IMR-90 (cell line): ENCODE measurements around the gene AFTPH. TPM values are rescaled to one million over a fixed set of nuclear protein-coding genes. Genes with fewer than 3 reads are reported as not detected.

Experiments
- ATAC-seq: fragments of 200-7000 bp; cut with Tn5 transposase; 2 replicates; pipeline ENCODE4 v1.9.1; 2020; ENCODE audit warnings: low read depth, mild to moderate bottlenecking, moderate library complexity
- BruUV-seq: library from RNA; stranded (reverse); fragments of 400-500 nt; replicated peaks from 2 replicates; lab custom pipeline; 2021; lab: Mats Ljungman, UMichigan
- CTCF ChIA-PET: fragments of 300-600 bp; formaldehyde crosslinking; extraction: SDS; loops from one replicate; lab custom pipeline; 2021; ENCODE audit warnings: antibody characterized with exemption; lab: Yijun Ruan, JAX
- POLR2A ChIA-PET: fragments of 300-600 bp; sonication (Branson Sonifier 250); formaldehyde crosslinking; loops from one replicate; lab custom pipeline; 2022; ENCODE audit warnings: antibody characterized with exemption; ENCODE audit not compliant: unreplicated experiment; lab: Charles Lee
- DNase-seq: peaks from one replicate; pipeline ENCODE4 v3.0.0; 2013
- H2AFZ ChIP-seq: replicated peaks from 2 replicates; pipeline ENCODE3; 2013; ENCODE audit warnings: low read length, mild to moderate bottlenecking; ENCODE audit not compliant: poor library complexity
- H2AK5ac ChIP-seq: 2 replicates; pipeline ENCODE4 v1.6.1; 2013; ENCODE audit warnings: low read depth, low read length, inconsistent platforms
- H2AK9ac ChIP-seq: replicated peaks from 2 replicates; pipeline ENCODE3; 2013; ENCODE audit warnings: mild to moderate bottlenecking, low read depth, low read length, moderate library complexity; ENCODE audit not compliant: poor library complexity
- H2BK120ac ChIP-seq: 2 replicates; pipeline ENCODE4 v1.6.1; 2013; ENCODE audit warnings: low read depth, low read length, inconsistent platforms
- H2BK15ac ChIP-seq: 3 replicates; pipeline ENCODE4 v1.6.1; 2013; ENCODE audit warnings: low read depth, low read length, inconsistent platforms
- H2BK20ac ChIP-seq: 2 replicates; pipeline ENCODE4 v1.6.1; 2013; ENCODE audit warnings: low read depth, mild to moderate bottlenecking, inconsistent platforms, low read length, moderate library complexity
- H2BK5ac ChIP-seq: 2 replicates; pipeline ENCODE4 v1.6.1; 2013; ENCODE audit warnings: mild to moderate bottlenecking, low read depth, low read length, inconsistent platforms; ENCODE audit not compliant: poor library complexity, severe bottlenecking
- H3K14ac ChIP-seq: replicated peaks from 2 replicates; pipeline ENCODE4 v1.6.1; 2013; ENCODE audit warnings: low read depth, low read length, inconsistent platforms
- H3K18ac ChIP-seq: 2 replicates; pipeline ENCODE4 v1.6.1; 2013; ENCODE audit warnings: low read depth, low read length, control low read depth
- H3K23ac ChIP-seq: 2 replicates; pipeline ENCODE4 v1.6.1; 2013; ENCODE audit warnings: low read depth, low read length, inconsistent platforms
- H3K27ac ChIP-seq: 2 replicates; pipeline ENCODE4 v1.5.1; 2013; ENCODE audit warnings: mild to moderate bottlenecking, control low read depth, low read length; ENCODE audit not compliant: insufficient read depth
- H3K27me3 ChIP-seq: 2 replicates; pipeline ENCODE4 v1.6.1; 2013; ENCODE audit warnings: low read length; ENCODE audit not compliant: control insufficient read depth, insufficient read depth
- H3K36me3 ChIP-seq: 2 replicates; pipeline ENCODE4 v1.6.1; 2013; ENCODE audit warnings: low read length, mixed read lengths; ENCODE audit not compliant: control insufficient read depth, insufficient read depth
- H3K4ac ChIP-seq: 2 replicates; pipeline ENCODE4 v1.6.1; 2013; ENCODE audit warnings: low read depth, low read length, inconsistent platforms
- H3K4me1 ChIP-seq: 2 replicates; pipeline ENCODE4 v1.6.1; 2013; ENCODE audit warnings: low read length, mixed read lengths; ENCODE audit not compliant: control insufficient read depth, insufficient read depth
- H3K4me2 ChIP-seq: 2 replicates; pipeline ENCODE4 v1.6.1; 2013; ENCODE audit warnings: low read depth, mild to moderate bottlenecking, control low read depth, low read length, moderate library complexity
- H3K4me3 ChIP-seq: 2 replicates; pipeline ENCODE4 v1.5.1; 2013; ENCODE audit warnings: low read depth, mild to moderate bottlenecking, control low read depth, low read length, moderate library complexity; ENCODE audit not compliant: insufficient read depth
- H3K56ac ChIP-seq: 2 replicates; pipeline ENCODE4 v1.6.1; 2013; ENCODE audit warnings: low read length, inconsistent platforms; ENCODE audit not compliant: insufficient read depth; ENCODE audit errors: extremely low read depth
- H3K79me1 ChIP-seq, 2 experiments: 2 replicates each; pipeline ENCODE4 v1.6.1; 2013; ENCODE audit warnings: low read length in 2 of 2, inconsistent platforms in 1 of 2, low read depth in 1 of 2
- H3K9ac ChIP-seq: 2 replicates; pipeline ENCODE4 v1.6.1; 2013; ENCODE audit warnings: low read depth, low read length, control low read depth
- H3K9me1 ChIP-seq: 2 replicates; pipeline ENCODE4 v1.6.1; 2013; ENCODE audit warnings: low read length, inconsistent platforms; ENCODE audit not compliant: insufficient read depth
- H3K9me3 ChIP-seq: 2 replicates; pipeline ENCODE4 v1.6.1; 2013; ENCODE audit warnings: low read length; ENCODE audit not compliant: control insufficient read depth, insufficient read depth
- H4K20me1 ChIP-seq: 2 replicates; pipeline ENCODE4 v1.6.1; 2013; ENCODE audit warnings: low read length, inconsistent platforms; ENCODE audit not compliant: insufficient read depth
- H4K5ac ChIP-seq: 2 replicates; pipeline ENCODE4 v1.6.1; 2013; ENCODE audit warnings: mild to moderate bottlenecking, low read depth, low read length, control low read depth
- H4K8ac ChIP-seq, 2 experiments: 2 replicates each; pipeline ENCODE4 v1.6.1; 2013; ENCODE audit warnings: low read depth in 2 of 2, low read length in 2 of 2, control low read depth in 1 of 2, inconsistent platforms in 1 of 2
- H4K91ac ChIP-seq: 2 replicates; pipeline ENCODE4 v1.6.1; 2013; ENCODE audit warnings: low read depth, low read length, inconsistent platforms; ENCODE audit not compliant: insufficient read depth
- BHLHE40 ChIP-seq: fragments of 150-350 bp; IDR thresholded peaks from 2 replicates; pipeline ENCODE4 v1.6.1; 2016; ENCODE audit warnings: mild to moderate bottlenecking, low read depth, low read length
- CEBPB ChIP-seq: IDR thresholded peaks from 2 replicates; pipeline ENCODE4 v1.6.1; 2012; ENCODE audit warnings: low read depth, low read length, improper control_type of control experiment
- CTCF ChIP-seq: conservative IDR thresholded peaks from 2 replicates; pipeline ENCODE4 v1.5.1; 2012; ENCODE audit warnings: mild to moderate bottlenecking, low read depth, low read length, improper control_type of control experiment
- ELK1 ChIP-seq: fragments of 150-350 bp; IDR thresholded peaks from 2 replicates; pipeline ENCODE4 v1.6.1; 2016; ENCODE audit warnings: low read depth, mild to moderate bottlenecking, low read length, moderate library complexity, borderline replicate concordance
- FOS ChIP-seq: fragments of 150-350 bp; IDR thresholded peaks from 2 replicates; pipeline ENCODE4 v1.6.1; 2016; ENCODE audit warnings: low read depth, low read length
- MAFK ChIP-seq: IDR thresholded peaks from 2 replicates; pipeline ENCODE4 v1.6.1; 2012; ENCODE audit warnings: low read depth, low read length, improper control_type of control experiment
- MAZ ChIP-seq: IDR thresholded peaks from 2 replicates; pipeline ENCODE4 v1.6.1; 2012; ENCODE audit warnings: low read depth, mild to moderate bottlenecking, low read length, improper control_type of control experiment, moderate library complexity, borderline replicate concordance
- MXI1 ChIP-seq: IDR thresholded peaks from 2 replicates; pipeline ENCODE4 v1.6.1; 2012; ENCODE audit warnings: low read depth, mild to moderate bottlenecking, low read length, moderate library complexity, borderline replicate concordance
- NFE2L2 ChIP-seq: fragments of 150-350 bp; IDR thresholded peaks from 2 replicates; pipeline ENCODE4 v1.6.1; 2016; ENCODE audit warnings: low read depth, mild to moderate bottlenecking, low read length
- POLR2A ChIP-seq: IDR thresholded peaks from 2 replicates; pipeline ENCODE4 v1.6.1; 2012; ENCODE audit warnings: mild to moderate bottlenecking, low read depth, low read length
- RAD21 ChIP-seq: IDR thresholded peaks from 2 replicates; pipeline ENCODE4 v1.6.1; 2012; ENCODE audit warnings: low read length, improper control_type of control experiment
- RCOR1 ChIP-seq: IDR thresholded peaks from 2 replicates; pipeline ENCODE4 v1.6.1; 2012; ENCODE audit warnings: mild to moderate bottlenecking, low read length, improper control_type of control experiment; ENCODE audit not compliant: insufficient replicate concordance
- SMC3 ChIP-seq: fragments of 150-350 bp; IDR thresholded peaks from 2 replicates; pipeline ENCODE4 v1.6.1; 2016; ENCODE audit warnings: low read depth, mild to moderate bottlenecking, antibody characterized with exemption, low read length, moderate library complexity
- WGBS, 2 experiments: methylation state at CpG; one replicate each; pipeline versions ENCODE4 v1.1.5 to v1.1.7; 2013; ENCODE audit warnings: missing lambda C conversion rate in 2 of 2; ENCODE audit not compliant: insufficient read length in 1 of 2; ENCODE audit errors: extremely low coverage in 2 of 2; 5-methylcytosine and 5-hydroxymethylcytosine counted together
- dilution Hi-C: fragments of 300-500 bp; cut with HindIII; formaldehyde crosslinking; loops from one replicate; pipeline ENCODE4 v1.14.3; 2018; ENCODE audit warnings: low sequenced_read_pairs; ENCODE audit not compliant: unreplicated experiment
- in situ Hi-C: fragments of 300-500 bp; cut with MboI; formaldehyde crosslinking; loops from 3 replicates; pipeline ENCODE4 v1.14.3; 2019; ENCODE audit warnings: low sequenced_read_pairs, inconsistent platforms, mixed read lengths
- intact Hi-C: fragments of 100-400 bp; cut with micrococcal nuclease; formaldehyde crosslinking; loops from 2 replicates; pipeline ENCODE4 v1.10.0; 2022
- polyA plus RNA-seq, 3 experiments: library from polyadenylated mRNA; depleted of rRNA; stranded (reverse); fragments of >200 nt; gene quantifications; 2 replicates each; pipeline ENCODE4 v1.2.3, GENCODE V29; 2012; ENCODE audit warnings: low replicate concordance in 1 of 3
- total RNA-seq: library from RNA; depleted of rRNA; stranded (reverse); fragments of >200 nt; gene quantifications from 2 replicates; pipeline ENCODE4 v1.2.3, GENCODE V29; 2012
- TF ChIP-seq, protein P1 (sequence below): fragments of 150-350 bp; IDR thresholded peaks from 2 replicates; pipeline ENCODE4 v1.6.1; 2017; ENCODE audit warnings: mild to moderate bottlenecking, antibody characterized with exemption, low read length, low read depth

AFTPH gene
- total and polyA plus RNA-seq, 2 of the 4 experiments (the other 2 are of a cell fraction), result 9.4 to 19.9 TPM

DNA sequence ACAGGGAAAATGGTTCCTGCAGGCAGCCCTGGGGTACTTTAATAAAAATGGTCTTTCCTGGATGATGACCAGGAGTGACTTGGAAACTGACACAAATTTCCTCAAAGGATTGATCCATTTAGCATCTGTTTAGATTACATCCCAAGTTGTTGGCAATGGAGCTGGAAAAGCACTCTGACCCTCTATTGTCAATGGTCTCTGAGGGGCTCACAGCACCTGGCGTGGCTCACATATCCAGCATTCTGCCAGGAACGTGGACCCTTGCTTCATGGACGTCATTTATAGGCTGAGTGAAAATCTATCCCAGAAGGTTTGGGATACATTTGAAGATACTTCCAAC lies 85.8 kb downstream of the AFTPH start:
- H2AK5ac ChIP-seq, result no peak overlapping the region
- H3K36me3 ChIP-seq, result no peaks in the 10 kb centered on the region
- no peak overlapping the region for H3K56ac ChIP-seq
- H4K8ac ChIP-seq, result no peak overlapping the region
- no peak overlapping the region; the same call in 1 of the 2 replicates for H4K5ac ChIP-seq
- no peak for DNase-seq
- dilution Hi-C loops (no loop called here), intact Hi-C loops (no loop called here), in situ Hi-C loops (no loop called here)
- H4K20me1 ChIP-seq, result no peaks in the 10 kb centered on the region
- H3K4me2 ChIP-seq, result no peak overlapping the region
- no peak overlapping the region for H2BK120ac ChIP-seq
- H3K4me1 ChIP-seq, result peaks cover 1% of the 10 kb centered on the region; the same call in 1 of the 2 replicates
- ChIA-PET CTCF (no interaction called here), POLR2A (no interaction called here)
- no peak overlapping the region for H3K14ac ChIP-seq
- no peak overlapping the region for H3K4ac ChIP-seq
- no peak for TF ChIP-seq NFE2L2
- no peak for TF ChIP-seq CEBPB
- no peak for TF ChIP-seq MXI1
- no peak for TF ChIP-seq BHLHE40
- TF ChIP-seq MAZ, result no peak
- no peak for TF ChIP-seq CTCF
- no peak for TF ChIP-seq FOS
- TF ChIP-seq, protein P1, sequence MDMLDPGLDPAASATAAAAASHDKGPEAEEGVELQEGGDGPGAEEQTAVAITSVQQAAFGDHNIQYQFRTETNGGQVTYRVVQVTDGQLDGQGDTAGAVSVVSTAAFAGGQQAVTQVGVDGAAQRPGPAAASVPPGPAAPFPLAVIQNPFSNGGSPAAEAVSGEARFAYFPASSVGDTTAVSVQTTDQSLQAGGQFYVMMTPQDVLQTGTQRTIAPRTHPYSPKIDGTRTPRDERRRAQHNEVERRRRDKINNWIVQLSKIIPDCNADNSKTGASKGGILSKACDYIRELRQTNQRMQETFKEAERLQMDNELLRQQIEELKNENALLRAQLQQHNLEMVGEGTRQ, result no peak
- no peak for TF ChIP-seq RCOR1
- TF ChIP-seq SMC3, result no peak
- TF ChIP-seq ELK1, result no peak
- no peak for TF ChIP-seq MAFK
- no peak for TF ChIP-seq RAD21
- TF ChIP-seq POLR2A, result no peak
- no peak overlapping the region for H3K4me3 ChIP-seq
- H2BK5ac ChIP-seq, result no peak overlapping the region
- peaks cover 64% of the 10 kb centered on the region for H3K27me3 ChIP-seq
- H3K79me1 ChIP-seq, result no peaks in the 10 kb centered on the region
- WGBS, 2 experiments, result no CpG with 5 or more reads among the region's 3 CpGs
- no TSS peak for BruUV-seq
- H3K27ac ChIP-seq, result no peak overlapping the region
- no peak overlapping the region for H3K9ac ChIP-seq
- H2AK9ac ChIP-seq, result no peak overlapping the region
- no peak overlapping the region for H2AFZ ChIP-seq
- ATAC-seq, result no peak
- H2BK20ac ChIP-seq, result no peak overlapping the region
- no peak overlapping the region for H3K18ac ChIP-seq
- H3K9me3 ChIP-seq, result no peaks in the 10 kb centered on the region
- no peak overlapping the region for H3K23ac ChIP-seq
- no peaks in the 10 kb centered on the region for H3K9me1 ChIP-seq
- H4K91ac ChIP-seq, result no peak overlapping the region
- H2BK15ac ChIP-seq, result no peak overlapping the region
